GM04503 (cell line): ENCODE data around the gene ACCS.

ENCODE experiments used
- DNase-seq: peaks from one replicate; pipeline ENCODE4 v3.0.0-alpha.2; 2012; ENCODE audit warnings: low read depth

The ACCS gene

GRCh38 chr11:44090539-44090938 lies 24.5 kb downstream of the ACCS start:
- no peak for DNase-seq

GRCh38 chr11:44094260-44094868 lies 28.3 kb downstream of the ACCS start:
- DNase-seq = peak; percentile 24

- no peak for DNase-seq
These were observed 29.7 kb downstream of the ACCS start, which contains the start of gene EXT2 for GRCh38 chr11:44095506-44096359. TSS of gene EXT2 (plus strand) at chr11:44095678. CDS start at chr11:44107713, 12,035 bp downstream.

- DNase-seq = peak; percentile 37
These were observed 30.5 kb downstream of the ACCS start for GRCh38 chr11:44096360-44097185.

- no peak for DNase-seq
These were observed 31.8 kb downstream of the ACCS start for GRCh38 chr11:44097821-44098220.

- no peak for DNase-seq
These were observed 35.0 kb downstream of the ACCS start for GRCh38 chr11:44101098-44101497.

- no peak for DNase-seq
These were observed 38.6 kb downstream of the ACCS start for GRCh38 chr11:44104481-44105294.

- DNase-seq = no peak
These were observed 42.2 kb downstream of the ACCS start for GRCh38 chr11:44108260-44108659.

GRCh38 chr11:44110231-44110679 lies 44.2 kb downstream of the ACCS start:
- no peak for DNase-seq

- peak; percentile 50 for DNase-seq
These were observed 46.2 kb downstream of the ACCS start for GRCh38 chr11:44112091-44112821.

- DNase-seq = no peak
These were observed 46.9 kb downstream of the ACCS start for GRCh38 chr11:44113018-44113417.

- no peak for DNase-seq
These were observed 47.5 kb downstream of the ACCS start for GRCh38 chr11:44113572-44113971.

- DNase-seq = no peak
These were observed 50.3 kb downstream of the ACCS start for GRCh38 chr11:44116234-44116830.

- no peak for DNase-seq
These were observed 54.1 kb downstream of the ACCS start for GRCh38 chr11:44120169-44120568.

GRCh38 chr11:44125598-44125997 lies 59.5 kb downstream of the ACCS start:
- no peak for DNase-seq

GRCh38 chr11:44126304-44126703 lies 60.2 kb downstream of the ACCS start:
- DNase-seq = no peak

- no peak for DNase-seq
These were observed 61.1 kb downstream of the ACCS start for GRCh38 chr11:44127130-44127529.

GRCh38 chr11:44128729-44129128 lies 62.7 kb downstream of the ACCS start:
- DNase-seq = no peak

- no peak for DNase-seq
These were observed 64.7 kb downstream of the ACCS start for GRCh38 chr11:44130751-44131150.

GRCh38 chr11:44133335-44133946 lies 67.4 kb downstream of the ACCS start:
- DNase-seq = no peak
